ENCODE results near the gene LAS1L.
"Not testable (repeated sequence)": the region's sequence is repeated elsewhere in the genome, so short reads cannot be mapped to it uniquely, and the experiment has no call there.

Gene LAS1L

GRCh38 chrX:65517923-65518322, 16.7 kb downstream of the LAS1L start:
- H3K4me3 ChIP-seq (ENCODE audit: low read depth, low read length) = no peak overlapping the region
- peaks cover 21% of the 10 kb centered on the region; the same call in 1 of the 2 replicates for H3K9me3 ChIP-seq (ENCODE audit: control insufficient read depth, insufficient read depth, low read depth, low read length)
- H3K27ac ChIP-seq (ENCODE audit: low read depth, low read length) = no peak overlapping the region
- no peaks in the 10 kb centered on the region for H3K27me3 ChIP-seq (ENCODE audit: control insufficient read depth, insufficient read depth, low read length)
- no peaks in the 10 kb centered on the region for H3K4me1 ChIP-seq (ENCODE audit: control insufficient read depth, insufficient read depth, low read length)
- H3K9ac ChIP-seq (ENCODE audit: low read length) = no peak overlapping the region
- peaks cover 91% of the 10 kb centered on the region for H3K36me3 ChIP-seq (ENCODE audit: control insufficient read depth, insufficient read depth, low read length)

DNA sequence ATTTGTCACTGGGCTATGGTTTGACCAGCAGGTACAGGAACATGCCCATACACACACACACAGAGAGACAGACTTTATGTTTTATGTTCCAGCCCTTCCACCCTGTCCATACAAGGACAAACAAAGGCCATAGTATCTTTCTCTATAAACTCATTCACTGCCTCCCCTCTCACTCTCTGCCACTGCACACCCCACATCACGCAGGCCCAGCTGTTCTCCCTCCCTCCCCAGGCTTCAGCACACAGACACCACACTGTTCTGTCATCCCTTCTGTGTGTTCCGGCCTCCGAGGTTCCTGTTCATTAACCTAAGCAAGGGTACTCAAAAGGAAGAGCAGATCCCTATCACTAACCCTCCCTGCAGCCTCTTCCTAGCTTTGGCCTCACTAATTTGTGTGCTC, 17.8 kb downstream of the LAS1L start:
- no peaks in the 10 kb centered on the region for H3K4me1 ChIP-seq (ENCODE audit: control insufficient read depth, insufficient read depth, low read length)
- no peaks in the 10 kb centered on the region for H3K27me3 ChIP-seq (ENCODE audit: control insufficient read depth, insufficient read depth, low read length)
- H3K9me3 ChIP-seq (ENCODE audit: control insufficient read depth, insufficient read depth, low read depth, low read length) = peaks cover 21% of the 10 kb centered on the region; the same call in 1 of the 2 replicates
- peaks cover 91% of the 10 kb centered on the region for H3K36me3 ChIP-seq (ENCODE audit: control insufficient read depth, insufficient read depth, low read length)
- no peak overlapping the region for H3K4me3 ChIP-seq (ENCODE audit: low read depth, low read length)
- H3K27ac ChIP-seq (ENCODE audit: low read depth, low read length) = no peak overlapping the region
- H3K9ac ChIP-seq (ENCODE audit: low read length) = no peak overlapping the region

GRCh38 chrX:65513610-65514009, 21.0 kb downstream of the LAS1L start:
- H3K9me3 ChIP-seq (ENCODE audit: control insufficient read depth, insufficient read depth, low read depth, low read length) = peaks cover 24% of the 10 kb centered on the region; the same call in 1 of the 2 replicates
- H3K9ac ChIP-seq (ENCODE audit: low read length) = no peak overlapping the region
- peaks cover 86% of the 10 kb centered on the region for H3K36me3 ChIP-seq (ENCODE audit: control insufficient read depth, insufficient read depth, low read length)
- no peak overlapping the region for H3K27ac ChIP-seq (ENCODE audit: low read depth, low read length)
- no peak overlapping the region for H3K4me3 ChIP-seq (ENCODE audit: low read depth, low read length)
- H3K4me1 ChIP-seq (ENCODE audit: control insufficient read depth, insufficient read depth, low read length) = no peaks in the 10 kb centered on the region
- no peaks in the 10 kb centered on the region for H3K27me3 ChIP-seq (ENCODE audit: control insufficient read depth, insufficient read depth, low read length)

- Histone ChIP-seq H3K4me3 (ENCODE audit: low read depth, low read length) (no peak overlapping the region), H3K27ac (ENCODE audit: low read depth, low read length) (no peak overlapping the region), H3K4me1 (ENCODE audit: control insufficient read depth, insufficient read depth, low read length) (no peaks in the 10 kb centered on the region), H3K9ac (ENCODE audit: low read length) (no peak overlapping the region), H3K36me3 (ENCODE audit: control insufficient read depth, insufficient read depth, low read length) (peaks cover 58% of the 10 kb centered on the region), H3K9me3 (ENCODE audit: control insufficient read depth, insufficient read depth, low read depth, low read length) (peaks cover 11% of the 10 kb centered on the region; the same call in 1 of the 2 replicates), H3K27me3 (ENCODE audit: control insufficient read depth, insufficient read depth, low read length) (no peaks in the 10 kb centered on the region)
These were observed 25.2 kb downstream of the LAS1L start for GRCh38 chrX:65509400-65509799.

- H3K27ac ChIP-seq (ENCODE audit: low read depth, low read length) = no peak overlapping the region
- H3K27me3 ChIP-seq (ENCODE audit: control insufficient read depth, insufficient read depth, low read length) = no peaks in the 10 kb centered on the region
- peaks cover 53% of the 10 kb centered on the region for H3K36me3 ChIP-seq (ENCODE audit: control insufficient read depth, insufficient read depth, low read length)
- no peaks in the 10 kb centered on the region for H3K4me1 ChIP-seq (ENCODE audit: control insufficient read depth, insufficient read depth, low read length)
- no peak overlapping the region for H3K4me3 ChIP-seq (ENCODE audit: low read depth, low read length)
- no peak overlapping the region for H3K9ac ChIP-seq (ENCODE audit: low read length)
- H3K9me3 ChIP-seq (ENCODE audit: control insufficient read depth, insufficient read depth, low read depth, low read length) = peaks cover 11% of the 10 kb centered on the region; the same call in 1 of the 2 replicates
These were observed 25.7 kb downstream of the LAS1L start for GRCh38 chrX:65508851-65509250.

DNA sequence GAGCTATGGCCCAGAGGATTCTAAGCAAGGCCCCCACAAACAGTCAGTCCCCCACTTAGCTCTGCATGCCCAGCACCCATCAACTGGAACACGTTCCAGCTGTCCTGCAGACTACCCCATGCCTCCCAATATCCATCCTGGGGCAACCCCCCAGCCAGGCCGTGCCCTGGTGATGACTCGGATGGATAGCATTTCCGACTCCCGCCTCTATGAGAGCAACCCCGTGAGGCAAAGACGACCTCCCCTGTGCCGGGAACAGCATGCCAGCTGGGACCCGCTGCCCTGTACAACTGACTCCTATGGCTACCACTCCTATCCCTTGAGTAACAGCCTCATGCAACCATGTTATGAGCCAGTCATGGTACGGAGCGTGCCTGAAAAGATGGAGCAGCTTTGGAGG, 32.0 kb downstream of the LAS1L start:
- Histone ChIP-seq H3K27me3 (ENCODE audit: control insufficient read depth, insufficient read depth, low read length) (no peaks in the 10 kb centered on the region), H3K4me3 (ENCODE audit: low read depth, low read length) (no peak overlapping the region), H3K9ac (ENCODE audit: low read length) (no peak overlapping the region), H3K4me1 (ENCODE audit: control insufficient read depth, insufficient read depth, low read length) (no peaks in the 10 kb centered on the region), H3K9me3 (ENCODE audit: control insufficient read depth, insufficient read depth, low read depth, low read length) (peaks cover 12% of the 10 kb centered on the region; the same call in 1 of the 2 replicates), H3K27ac (ENCODE audit: low read depth, low read length) (no peak overlapping the region), H3K36me3 (ENCODE audit: control insufficient read depth, insufficient read depth, low read length) (peaks cover 8% of the 10 kb centered on the region; the same call in 1 of the 2 replicates)

DNA sequence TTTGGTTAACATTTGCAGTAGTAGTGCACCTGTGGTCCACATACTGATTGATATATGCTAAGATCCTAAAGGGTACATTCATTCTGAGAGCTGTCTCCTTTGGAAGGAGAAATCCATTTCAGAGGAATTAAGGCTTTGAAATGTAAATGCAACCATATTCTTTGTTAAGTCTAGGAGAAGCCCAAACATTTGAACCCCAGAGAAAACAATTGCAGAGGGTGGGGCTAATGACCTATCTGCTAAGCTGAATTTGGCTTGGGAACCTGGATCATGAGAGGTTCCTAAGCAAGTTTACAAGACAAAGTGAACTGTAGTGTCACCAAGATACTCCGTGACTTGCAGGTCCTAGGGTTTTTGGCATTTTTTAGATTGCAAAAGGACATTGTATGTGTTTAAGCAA, 41.2 kb downstream of the LAS1L start:
- H3K27ac ChIP-seq (ENCODE audit: low read depth, low read length) = no peak overlapping the region
- peaks cover 10% of the 10 kb centered on the region; the same call in 1 of the 2 replicates for H3K9me3 ChIP-seq (ENCODE audit: control insufficient read depth, insufficient read depth, low read depth, low read length)
- no peak overlapping the region for H3K4me3 ChIP-seq (ENCODE audit: low read depth, low read length)
- H3K9ac ChIP-seq (ENCODE audit: low read length) = no peak overlapping the region
- no peaks in the 10 kb centered on the region for H3K36me3 ChIP-seq (ENCODE audit: control insufficient read depth, insufficient read depth, low read length)
- peaks cover 14% of the 10 kb centered on the region; the same call in 1 of the 2 replicates for H3K4me1 ChIP-seq (ENCODE audit: control insufficient read depth, insufficient read depth, low read length)
- no peaks in the 10 kb centered on the region for H3K27me3 ChIP-seq (ENCODE audit: control insufficient read depth, insufficient read depth, low read length)

- peaks cover 18% of the 10 kb centered on the region; the same call in 1 of the 2 replicates for H3K4me1 ChIP-seq (ENCODE audit: control insufficient read depth, insufficient read depth, low read length)
- H3K9ac ChIP-seq (ENCODE audit: low read length) = no peak overlapping the region
- no peak overlapping the region for H3K4me3 ChIP-seq (ENCODE audit: low read depth, low read length)
- no peaks in the 10 kb centered on the region for H3K36me3 ChIP-seq (ENCODE audit: control insufficient read depth, insufficient read depth, low read length)
- peaks cover 10% of the 10 kb centered on the region; the same call in 1 of the 2 replicates for H3K9me3 ChIP-seq (ENCODE audit: control insufficient read depth, insufficient read depth, low read depth, low read length)
- H3K27me3 ChIP-seq (ENCODE audit: control insufficient read depth, insufficient read depth, low read length) = no peaks in the 10 kb centered on the region
- no peak overlapping the region for H3K27ac ChIP-seq (ENCODE audit: low read depth, low read length)
These were observed 43.0 kb downstream of the LAS1L start for GRCh38 chrX:65491620-65492019.

DNA sequence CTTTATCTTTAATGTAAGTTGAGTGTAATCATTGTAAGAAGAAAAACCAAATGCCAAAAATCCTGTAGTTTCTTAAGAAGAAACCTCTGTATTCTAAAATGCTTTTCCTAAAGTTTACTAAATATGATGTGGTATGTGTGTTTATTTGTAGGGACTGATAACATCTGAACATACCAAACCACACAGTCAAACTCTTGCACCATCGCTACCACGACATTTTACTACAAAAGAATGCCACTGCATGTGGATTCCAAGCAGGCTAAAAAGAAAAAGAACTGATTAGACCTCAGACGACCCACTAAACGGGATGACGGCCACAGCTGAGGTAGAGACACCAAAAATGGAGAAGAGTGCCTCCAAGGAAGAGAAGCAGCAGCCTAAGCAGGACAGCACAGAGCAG, 46.1 kb downstream of the LAS1L start:
- Histone ChIP-seq H3K4me1 (ENCODE audit: control insufficient read depth, insufficient read depth, low read length) (peaks cover 23% of the 10 kb centered on the region; the same call in 1 of the 2 replicates), H3K36me3 (ENCODE audit: control insufficient read depth, insufficient read depth, low read length) (no peaks in the 10 kb centered on the region), H3K9me3 (ENCODE audit: control insufficient read depth, insufficient read depth, low read depth, low read length) (peaks cover 10% of the 10 kb centered on the region; the same call in 1 of the 2 replicates), H3K9ac (ENCODE audit: low read length) (no peak overlapping the region), H3K4me3 (ENCODE audit: low read depth, low read length) (no peak overlapping the region), H3K27ac (ENCODE audit: low read depth, low read length) (no peak overlapping the region), H3K27me3 (ENCODE audit: control insufficient read depth, insufficient read depth, low read length) (no peaks in the 10 kb centered on the region)

GRCh38 chrX:65480960-65481359, 53.6 kb downstream of the LAS1L start:
- Histone ChIP-seq H3K27ac (ENCODE audit: low read depth, low read length) (peak overlapping the region; percentile 0; the same call in 1 of the 2 replicates), H3K4me1 (ENCODE audit: control insufficient read depth, insufficient read depth, low read length) (peaks cover 24% of the 10 kb centered on the region), H3K9me3 (ENCODE audit: control insufficient read depth, insufficient read depth, low read depth, low read length) (peaks cover 11% of the 10 kb centered on the region), H3K36me3 (ENCODE audit: control insufficient read depth, insufficient read depth, low read length) (no peaks in the 10 kb centered on the region), H3K9ac (ENCODE audit: low read length) (peak overlapping the region; percentile 9), H3K4me3 (ENCODE audit: low read depth, low read length) (peak overlapping the region; percentile 2; the same call in 1 of the 2 replicates), H3K27me3 (ENCODE audit: control insufficient read depth, insufficient read depth, low read length) (no peaks in the 10 kb centered on the region)

DNA sequence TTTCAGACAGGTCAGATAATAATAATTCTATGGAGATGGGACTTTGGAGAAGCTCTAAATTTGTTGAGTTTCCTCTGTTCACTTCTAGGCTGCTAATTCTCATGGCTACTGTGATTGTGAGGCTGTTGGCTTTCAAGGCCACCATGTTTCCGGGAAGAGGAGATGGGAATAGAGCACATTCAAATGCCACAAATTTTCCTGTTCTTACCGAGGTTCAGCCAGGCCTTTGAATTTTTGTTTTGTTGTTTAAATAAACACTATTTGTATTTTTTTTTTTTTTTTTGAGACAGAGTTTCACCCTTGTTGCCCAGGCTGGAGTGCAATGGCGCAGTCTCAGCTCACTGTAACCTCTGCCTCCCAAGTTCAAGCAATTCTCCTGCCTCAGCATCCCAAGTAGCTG, 55.5 kb downstream of the LAS1L start:
- not testable (repeated sequence) for H3K36me3 ChIP-seq (ENCODE audit: control insufficient read depth, insufficient read depth, low read length); H3K27ac ChIP-seq (ENCODE audit: low read depth, low read length); H3K9ac ChIP-seq (ENCODE audit: low read length); H3K4me3 ChIP-seq (ENCODE audit: low read depth, low read length); H3K27me3 ChIP-seq (ENCODE audit: control insufficient read depth, insufficient read depth, low read length)
- Histone ChIP-seq H3K4me1 (ENCODE audit: control insufficient read depth, insufficient read depth, low read length) (peaks cover 18% of the 10 kb centered on the region), H3K9me3 (ENCODE audit: control insufficient read depth, insufficient read depth, low read depth, low read length) (peaks cover 22% of the 10 kb centered on the region)

All from HUES6 (cell line).